Measurements from ENCODE around the gene ACOT4.
A peak's percentile ranks its signal among the peaks of the same experiment; 100 is the strongest.
"Not testable (repeated sequence)": the region's sequence is repeated elsewhere in the genome, so short reads cannot be mapped to it uniquely, and the experiment has no call there.

Gene ACOT4

GRCh38 chr14:73591690-73592449 is at the start of gene ACOT4:
ACOT4 (plus strand) TSS chr14:73591873; CDS start chr14:73591960, 87 bp downstream.
- DNase-seq, result peak; percentile 4 to 29

GRCh38 chr14:73542961-73543360 is 48.7 kb upstream of the ACOT4 start:
- not testable (repeated sequence) for DNase-seq

- DNase-seq, result not testable (repeated sequence)
These were observed 46.3 kb upstream of the ACOT4 start for GRCh38 chr14:73545353-73545752.

- not testable (repeated sequence) for DNase-seq
These were observed 42.6 kb upstream of the ACOT4 start for GRCh38 chr14:73549097-73549496.

- DNase-seq, result not testable (repeated sequence)
These were observed 41.7 kb upstream of the ACOT4 start for GRCh38 chr14:73549889-73550524.

GRCh38 chr14:73553845-73554244 is 37.8 kb upstream of the ACOT4 start:
- no peak for DNase-seq

GRCh38 chr14:73557201-73557600 is 34.5 kb upstream of the ACOT4 start:
- DNase-seq, result not testable (repeated sequence)

GRCh38 chr14:73558238-73558637 is 33.4 kb upstream of the ACOT4 start:
- DNase-seq, result not testable (repeated sequence)

- DNase-seq, result not testable (repeated sequence)
These were observed 29.4 kb upstream of the ACOT4 start for GRCh38 chr14:73562256-73562655.

GRCh38 chr14:73562696-73563095 is 29.0 kb upstream of the ACOT4 start:
- not testable (repeated sequence) for DNase-seq

- not testable (repeated sequence) for DNase-seq
These were observed 25.2 kb upstream of the ACOT4 start for GRCh38 chr14:73566431-73566830.

- not testable (repeated sequence) for DNase-seq
These were observed 24.7 kb upstream of the ACOT4 start for GRCh38 chr14:73566935-73567334.

GRCh38 chr14:73567358-73567757 is 24.3 kb upstream of the ACOT4 start:
- no peak for DNase-seq

- DNase-seq, result peak in 1 of 2 experiments; percentile 4
These were observed 23.5 kb upstream of the ACOT4 start for GRCh38 chr14:73567951-73568885.

GRCh38 chr14:73568886-73569184 is 22.8 kb upstream of the ACOT4 start:
- peak in 1 of 2 experiments; percentile 30 for DNase-seq

- peak; percentile 77 to 81 for DNase-seq
These were observed 22.3 kb upstream of the ACOT4 start, which contains the start of gene ACOT2 for GRCh38 chr14:73569185-73569958. ACOT2 (plus strand) TSS chr14:73569213; CDS start chr14:73569241, 28 bp downstream.

GRCh38 chr14:73570913-73571312 is 20.8 kb upstream of the ACOT4 start:
- DNase-seq, result peak; percentile 23 to 30

- not testable (repeated sequence) for DNase-seq
These were observed 18.6 kb upstream of the ACOT4 start for GRCh38 chr14:73573034-73573433.

GRCh38 chr14:73573740-73574139 is 17.9 kb upstream of the ACOT4 start:
- not testable (repeated sequence) for DNase-seq

GRCh38 chr14:73574251-73574650 is 17.4 kb upstream of the ACOT4 start:
- DNase-seq, result not testable (repeated sequence)

GRCh38 chr14:73576391-73576790 is 15.3 kb upstream of the ACOT4 start:
- no peak for DNase-seq

GRCh38 chr14:73577214-73577613 is 14.5 kb upstream of the ACOT4 start:
- not testable (repeated sequence) for DNase-seq
